GM12878 (cell line): ENCODE results near the gene ZNF264. TPM values are rescaled to one million over a fixed set of nuclear protein-coding genes. Genes with fewer than 3 reads are reported as not detected.

Source experiments
- ATAC-seq: fragments of 200-7000 bp; cut with Tn5 transposase; 3 replicates; pipeline ENCODE4 v1.9.1; 2020; ENCODE audit warnings: mild to moderate bottlenecking, moderate library complexity
- BruUV-seq: library from RNA; stranded (reverse); fragments of 400-500 nt; replicated peaks from 2 replicates; lab custom pipeline; 2021; lab: Mats Ljungman, UMichigan
- CTCF ChIA-PET: fragments of 300-600 bp; sonication (Branson Sonifier 250); formaldehyde crosslinking; extraction: SDS; loops from one replicate; lab custom pipeline; 2021; ENCODE audit warnings: inconsistent platforms; lab: Yijun Ruan, JAX
- POLR2A ChIA-PET: fragments of 350-600 bp; formaldehyde crosslinking; extraction: SDS; loops from one replicate; lab custom pipeline; 2021; ENCODE audit warnings: inconsistent platforms; lab: Charles Lee
- RAD21 ChIA-PET: fragments of 300-600 bp; sonication (Branson Sonifier 250); formaldehyde crosslinking; loops from one replicate; lab custom pipeline; 2023; ENCODE audit warnings: antibody characterized with exemption; ENCODE audit not compliant: unreplicated experiment; lab: Charles Lee
- SMC1A ChIA-PET: fragments of 300-600 bp; sonication (Branson Sonifier 250); formaldehyde crosslinking; loops from one replicate; lab custom pipeline; 2023; ENCODE audit not compliant: unreplicated experiment, uncharacterized antibody; lab: Charles Lee
- DNase-seq: peaks from one replicate; pipeline ENCODE4 v3.0.0-alpha.2; 2011; ENCODE audit warnings: low read depth, low spot score
- FAIRE-seq: peaks from 3 replicates; lab custom pipeline; 2011; peaks lifted over from hg19 to GRCh38; lab: Jason Lieb, UNC
- H2AFZ ChIP-seq: 2 replicates; pipeline ENCODE4 v1.6.0; 2011; ENCODE audit warnings: low read depth, low read length, control low read depth; ENCODE audit not compliant: control insufficient read depth
- H3K27ac ChIP-seq: 2 replicates; pipeline ENCODE4 v1.5.1; 2011; ENCODE audit warnings: control low read depth; ENCODE audit not compliant: control insufficient read depth, insufficient read depth
- H3K27me3 ChIP-seq, 2 experiments: replicated peaks in 1 of 2; 2 replicates each; pipeline versions ENCODE4 v1.6.0 to v1.6.1; 2011; ENCODE audit warnings: low read length in 1 of 2; ENCODE audit not compliant: control insufficient read depth in 2 of 2, insufficient read depth in 2 of 2
- H3K36me3 ChIP-seq, 2 experiments: 2 replicates each; pipeline ENCODE4 v1.5.1; 2011; ENCODE audit warnings: low read length in 1 of 2; ENCODE audit not compliant: control insufficient read depth in 2 of 2, insufficient read depth in 2 of 2
- H3K4me1 ChIP-seq: 2 replicates; pipeline ENCODE4 v1.6.1; 2011; ENCODE audit warnings: mild to moderate bottlenecking, low read length, moderate library complexity, mixed read lengths; ENCODE audit not compliant: control insufficient read depth, insufficient read depth
- H3K4me2 ChIP-seq: 2 replicates; pipeline ENCODE4 v1.6.0; 2011; ENCODE audit warnings: control low read depth; ENCODE audit not compliant: control insufficient read depth, insufficient read depth
- H3K4me3 ChIP-seq: fragments of 200-600 bp; sonication (generic); 2 replicates; pipeline ENCODE4 v1.5.1; 2016
- H3K79me2 ChIP-seq: 2 replicates; pipeline ENCODE4 v1.6.0; 2011; ENCODE audit warnings: low read length; ENCODE audit not compliant: control insufficient read depth, insufficient read depth
- H3K9ac ChIP-seq: 2 replicates; pipeline ENCODE4 v1.8.0; 2011; ENCODE audit warnings: low read length, control low read depth, mixed read lengths; ENCODE audit not compliant: control insufficient read depth, insufficient read depth
- H3K9me3 ChIP-seq: replicated peaks from 3 replicates; pipeline ENCODE4 v1.5.1; 2011; ENCODE audit warnings: mild to moderate bottlenecking, low read length; ENCODE audit not compliant: control insufficient read depth, insufficient read depth
- H4K20me1 ChIP-seq: 2 replicates; pipeline ENCODE4 v1.6.0; 2011; ENCODE audit not compliant: control insufficient read depth, insufficient read depth
- CBX5 ChIP-seq: sonication (generic); IDR thresholded peaks from 2 replicates; pipeline ENCODE4 v1.6.1; 2016; ENCODE audit warnings: low read depth, moderate library complexity, mild to moderate bottlenecking, inconsistent platforms
- ETV6 ChIP-seq, 2 experiments: fragments of 450-650 bp in 1 of 2; IDR thresholded peaks in 1 of 2; conservative IDR thresholded peaks in 1 of 2; 2 replicates each; pipeline ENCODE4 v1.6.1; 2014; ENCODE audit warnings: antibody characterized with exemption in 1 of 2, borderline replicate concordance in 1 of 2, low read depth in 1 of 2, mild to moderate bottlenecking in 1 of 2, moderate library complexity in 1 of 2
- FOXM1 ChIP-seq: IDR thresholded peaks from 2 replicates; pipeline ENCODE4 v1.6.1; 2012; ENCODE audit warnings: low read depth, mild to moderate bottlenecking, inconsistent platforms, low read length, moderate library complexity
- MTA2 ChIP-seq: fragments of 450-650 bp; IDR thresholded peaks from 2 replicates; pipeline ENCODE4 v1.6.1; 2016; ENCODE audit warnings: low read depth, mild to moderate bottlenecking, moderate library complexity
- NBN ChIP-seq: fragments of 450-650 bp; IDR thresholded peaks from 2 replicates; pipeline ENCODE4 v1.6.1; 2016
- NFYA ChIP-seq: IDR thresholded peaks from 2 replicates; pipeline ENCODE4 v1.6.1; 2011; ENCODE audit warnings: low read depth, mild to moderate bottlenecking, low read length, improper control_type of control experiment, borderline replicate concordance
- RAD51 ChIP-seq: fragments of 450-650 bp; IDR thresholded peaks from 2 replicates; pipeline ENCODE4 v1.6.1; 2016; ENCODE audit warnings: moderate library complexity, mild to moderate bottlenecking, inconsistent platforms
- SMAD5 ChIP-seq: IDR thresholded peaks from 2 replicates; pipeline ENCODE4 v1.6.1; 2016; ENCODE audit warnings: antibody characterized with exemption, low read depth
- SMARCA5 ChIP-seq: fragments of 450-650 bp; IDR thresholded peaks from 2 replicates; pipeline ENCODE4 v1.6.1; 2017; ENCODE audit warnings: mild to moderate bottlenecking
- SMC3 ChIP-seq: IDR thresholded peaks from 2 replicates; pipeline ENCODE4 v1.6.1; 2011; ENCODE audit warnings: low read length, improper control_type of control experiment, borderline replicate concordance
- TCF3 ChIP-seq: IDR thresholded peaks from 2 replicates; pipeline ENCODE4 v1.6.1; 2012; ENCODE audit warnings: low read depth, mild to moderate bottlenecking, low read length, borderline replicate concordance; ENCODE audit not compliant: insufficient read depth
- WGBS: methylation state at CpG from one replicate; pipeline ENCODE4 v1.1.6; 2016; ENCODE audit warnings: low lambda C conversion rate; ENCODE audit not compliant: insufficient replicate concordance, insufficient coverage; ENCODE audit errors: missing lambda C conversion rate; 5-methylcytosine and 5-hydroxymethylcytosine counted together
- in situ Hi-C: fragments of 300-500 bp; cut with MboI; formaldehyde crosslinking; loops from 9 replicates; pipeline ENCODE4 v1.14.3; 2018; ENCODE audit warnings: mixed read lengths
- intact Hi-C: fragments of 100-400 bp; cut with micrococcal nuclease; formaldehyde crosslinking; loops from one replicate; pipeline ENCODE4 v1.14.2; 2022; ENCODE audit not compliant: unreplicated experiment
- polyA plus RNA-seq, 11 experiments: library from polyadenylated mRNA; depleted of rRNA in 4 of 11; unstranded in 6 of 11; stranded (reverse) in 5 of 11; fragments of >200 nt; fragmentation: Nextera tagmentation in 4 of 11; fragmentation: Illumina TruSeq in 1 of 11; extraction: Ambion mirVana in 4 of 11; extraction: Trizol in 1 of 11; gene quantifications; 1 replicate in 1 of 11; 2 replicates in 10 of 11; pipeline versions ENCODE4 v1.2.1 to v1.2.3, GENCODE V29; 2011 to 2016; ENCODE audit warnings: inconsistent platforms in 2 of 11, missing spikeins in 2 of 11, low read depth in 1 of 11
- total RNA-seq, 4 experiments: library from RNA; depleted of rRNA in 3 of 4; stranded (reverse); fragments of >200 nt in 3 of 4; fragmentation: Illumina TruSeq in 1 of 4; extraction: Trizol in 1 of 4; gene quantifications; 2 replicates each; pipeline versions ENCODE4 v1.2.1 to v1.2.3, GENCODE V29; 2013 to 2021
- TF ChIP-seq, protein P1 (sequence below): IDR thresholded peaks from 2 replicates; pipeline ENCODE4 v1.6.1; 2012; ENCODE audit warnings: low read depth, low read length, improper control_type of control experiment
- TF ChIP-seq, protein P2 (sequence below): fragments of 450-650 bp; IDR thresholded peaks from 2 replicates; pipeline ENCODE4 v1.6.1; 2017; ENCODE audit warnings: mild to moderate bottlenecking, low read depth, inconsistent platforms; ENCODE audit not compliant: poor library complexity, severe bottlenecking
- TF ChIP-seq, protein P3 (sequence below): IDR thresholded peaks from 2 replicates; pipeline ENCODE4 v1.6.1; 2011; ENCODE audit warnings: borderline replicate concordance, low read depth, mild to moderate bottlenecking, moderate library complexity, low read length; ENCODE audit not compliant: insufficient read depth, poor library complexity, severe bottlenecking
- TF ChIP-seq, protein P4 (sequence below): IDR thresholded peaks from 2 replicates; pipeline ENCODE4 v1.6.1; 2012; ENCODE audit warnings: low read depth, low read length, improper control_type of control experiment

ZNF264 gene
- total and polyA plus RNA-seq, 10 of the 15 experiments (the other 5 are each of a cell fraction or from before 2014, with no cell fraction given) = 0.76 to 22.9 (median 9.4) TPM

DNA sequence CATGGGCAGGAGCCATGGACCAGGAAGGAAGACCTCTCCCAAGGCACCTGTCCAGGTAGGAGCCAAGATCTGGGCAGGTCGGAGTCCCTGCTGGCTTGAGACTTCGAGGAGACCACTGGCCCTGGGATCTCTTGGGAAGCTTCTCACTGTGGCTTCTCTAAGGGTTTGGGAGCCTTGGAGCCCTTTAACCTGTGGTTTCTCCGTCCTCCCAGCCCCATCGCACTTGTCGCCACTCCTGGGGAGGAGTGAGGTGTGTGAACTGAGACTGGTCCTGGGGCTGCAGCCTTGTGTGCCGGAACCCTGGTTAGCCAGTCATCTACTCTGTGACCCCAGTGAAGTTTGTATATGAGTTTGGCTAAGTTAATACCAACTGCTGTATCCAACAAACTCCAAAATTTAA, 57.3 kb downstream of the ZNF264 start:
- ATAC-seq (no peak), FAIRE-seq (no peak), DNase-seq (no peak)
- 68% methylated on average over 6 of the region's 6 CpGs for WGBS
- H3K4me2 ChIP-seq = no peak overlapping the region
- no peak overlapping the region for H2AFZ ChIP-seq
- no peak overlapping the region for H3K9ac ChIP-seq
- H3K79me2 ChIP-seq = no peaks in the 10 kb centered on the region
- in situ Hi-C loops = no loop called here
- H3K27me3 ChIP-seq = no peaks in the 10 kb centered on the region
- no TSS peak for BruUV-seq
- SMC1A ChIA-PET = no interaction called here
- intact Hi-C loops = no loop called here
- RAD21 ChIA-PET = no interaction called here
- no peaks in the 10 kb centered on the region for H3K4me1 ChIP-seq
- H3K36me3 ChIP-seq = peaks cover 5 to 12% of the 10 kb centered on the region in 2 experiments
- H3K4me3 ChIP-seq = no peak overlapping the region
- no peaks in the 10 kb centered on the region for H3K9me3 ChIP-seq
- POLR2A ChIA-PET = no interaction called here
- no peak overlapping the region for H3K27ac ChIP-seq
- no peaks in the 10 kb centered on the region for H4K20me1 ChIP-seq
- no peak for TF ChIP-seq CBX5
- TF ChIP-seq, protein P1, sequence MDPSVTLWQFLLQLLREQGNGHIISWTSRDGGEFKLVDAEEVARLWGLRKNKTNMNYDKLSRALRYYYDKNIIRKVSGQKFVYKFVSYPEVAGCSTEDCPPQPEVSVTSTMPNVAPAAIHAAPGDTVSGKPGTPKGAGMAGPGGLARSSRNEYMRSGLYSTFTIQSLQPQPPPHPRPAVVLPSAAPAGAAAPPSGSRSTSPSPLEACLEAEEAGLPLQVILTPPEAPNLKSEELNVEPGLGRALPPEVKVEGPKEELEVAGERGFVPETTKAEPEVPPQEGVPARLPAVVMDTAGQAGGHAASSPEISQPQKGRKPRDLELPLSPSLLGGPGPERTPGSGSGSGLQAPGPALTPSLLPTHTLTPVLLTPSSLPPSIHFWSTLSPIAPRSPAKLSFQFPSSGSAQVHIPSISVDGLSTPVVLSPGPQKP = no peak
- TF ChIP-seq MTA2 = no peak
- no peak for TF ChIP-seq SMAD5
- TF ChIP-seq FOXM1 = no peak
- TF ChIP-seq ETV6 (conservative IDR thresholded peaks at IDR 0.05 in 1 of 2, IDR thresholded peaks at IDR 0.05 in 1 of 2; ENCODE audit: borderline replicate concordance in 1 of 2, low read depth in 1 of 2) = no peak
- no peak for TF ChIP-seq SMC3
- no peak for TF ChIP-seq RAD51
- TF ChIP-seq TCF3 = no peak
- no peak for TF ChIP-seq SMARCA5
- TF ChIP-seq NFYA = no peak
- TF ChIP-seq, protein P2, sequence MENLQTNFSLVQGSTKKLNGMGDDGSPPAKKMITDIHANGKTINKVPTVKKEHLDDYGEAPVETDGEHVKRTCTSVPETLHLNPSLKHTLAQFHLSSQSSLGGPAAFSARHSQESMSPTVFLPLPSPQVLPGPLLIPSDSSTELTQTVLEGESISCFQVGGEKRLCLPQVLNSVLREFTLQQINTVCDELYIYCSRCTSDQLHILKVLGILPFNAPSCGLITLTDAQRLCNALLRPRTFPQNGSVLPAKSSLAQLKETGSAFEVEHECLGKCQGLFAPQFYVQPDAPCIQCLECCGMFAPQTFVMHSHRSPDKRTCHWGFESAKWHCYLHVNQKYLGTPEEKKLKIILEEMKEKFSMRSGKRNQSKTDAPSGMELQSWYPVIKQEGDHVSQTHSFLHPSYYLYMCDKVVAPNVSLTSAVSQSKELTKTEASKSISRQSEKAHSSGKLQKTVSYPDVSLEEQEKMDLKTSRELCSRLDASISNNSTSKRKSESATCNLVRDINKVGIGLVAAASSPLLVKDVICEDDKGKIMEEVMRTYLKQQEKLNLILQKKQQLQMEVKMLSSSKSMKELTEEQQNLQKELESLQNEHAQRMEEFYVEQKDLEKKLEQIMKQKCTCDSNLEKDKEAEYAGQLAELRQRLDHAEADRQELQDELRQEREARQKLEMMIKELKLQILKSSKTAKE = no peak
- TF ChIP-seq, protein P3, sequence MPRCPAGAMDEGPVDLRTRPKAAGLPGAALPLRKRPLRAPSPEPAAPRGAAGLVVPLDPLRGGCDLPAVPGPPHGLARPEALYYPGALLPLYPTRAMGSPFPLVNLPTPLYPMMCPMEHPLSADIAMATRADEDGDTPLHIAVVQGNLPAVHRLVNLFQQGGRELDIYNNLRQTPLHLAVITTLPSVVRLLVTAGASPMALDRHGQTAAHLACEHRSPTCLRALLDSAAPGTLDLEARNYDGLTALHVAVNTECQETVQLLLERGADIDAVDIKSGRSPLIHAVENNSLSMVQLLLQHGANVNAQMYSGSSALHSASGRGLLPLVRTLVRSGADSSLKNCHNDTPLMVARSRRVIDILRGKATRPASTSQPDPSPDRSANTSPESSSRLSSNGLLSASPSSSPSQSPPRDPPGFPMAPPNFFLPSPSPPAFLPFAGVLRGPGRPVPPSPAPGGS = no peak
- no peak for TF ChIP-seq NBN
- TF ChIP-seq, protein P4, sequence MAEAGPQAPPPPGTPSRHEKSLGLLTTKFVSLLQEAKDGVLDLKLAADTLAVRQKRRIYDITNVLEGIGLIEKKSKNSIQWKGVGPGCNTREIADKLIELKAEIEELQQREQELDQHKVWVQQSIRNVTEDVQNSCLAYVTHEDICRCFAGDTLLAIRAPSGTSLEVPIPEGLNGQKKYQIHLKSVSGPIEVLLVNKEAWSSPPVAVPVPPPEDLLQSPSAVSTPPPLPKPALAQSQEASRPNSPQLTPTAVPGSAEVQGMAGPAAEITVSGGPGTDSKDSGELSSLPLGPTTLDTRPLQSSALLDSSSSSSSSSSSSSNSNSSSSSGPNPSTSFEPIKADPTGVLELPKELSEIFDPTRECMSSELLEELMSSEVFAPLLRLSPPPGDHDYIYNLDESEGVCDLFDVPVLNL = no peak
- CTCF ChIA-PET = no interaction called here
